Fibroblast of mammary gland (primary cell): ENCODE results near the gene NHSL2.

ENCODE experiments used
- DNase-seq: peaks from one replicate; pipeline ENCODE4 v3.0.0-alpha.2; 2010; ENCODE audit warnings: low read depth
- H3K4me3 ChIP-seq: 2 replicates; pipeline ENCODE4 v1.5.1; 2011; ENCODE audit warnings: low read depth, mild to moderate bottlenecking, low read length, moderate library complexity; ENCODE audit not compliant: control insufficient read depth
- CTCF ChIP-seq: conservative IDR thresholded peaks from 2 replicates; pipeline ENCODE4 v1.5.1; 2011; ENCODE audit warnings: low read depth, low read length, inconsistent platforms; ENCODE audit not compliant: control insufficient read depth, insufficient read depth

The NHSL2 gene

GRCh38 chrX:71976753-71977152, 66.1 kb downstream of the NHSL2 start:
- no peak for TF ChIP-seq CTCF
- DNase-seq, result peak; percentile 22
- no peak overlapping the region for H3K4me3 ChIP-seq

DNA sequence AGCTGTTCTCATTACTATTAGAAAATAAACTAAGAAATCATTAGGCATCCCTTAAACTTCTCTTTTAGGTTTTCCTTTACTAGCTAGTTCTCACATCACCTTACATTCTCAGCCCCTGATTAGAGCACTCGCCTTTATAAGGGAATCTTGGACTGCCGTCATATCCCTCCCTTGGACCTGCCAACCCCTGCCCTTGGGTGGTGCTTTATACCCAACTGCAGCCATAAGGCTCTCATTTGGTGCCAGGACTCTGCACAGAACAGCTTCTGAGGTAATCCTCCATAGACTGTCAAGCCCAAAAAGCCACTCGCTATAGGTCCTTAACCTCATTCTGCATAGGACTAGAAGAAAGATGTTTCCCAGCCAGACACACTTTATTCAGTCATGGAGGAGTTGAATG, 67.5 kb downstream of the NHSL2 start:
- DNase-seq, result no peak
- TF ChIP-seq CTCF, result no peak
- H3K4me3 ChIP-seq, result no peak overlapping the region

GRCh38 chrX:71989768-71990426, 79.3 kb downstream of the NHSL2 start:
- DNase-seq, result peak; percentile 91
- no peak for TF ChIP-seq CTCF
- H3K4me3 ChIP-seq, result no peak overlapping the region

DNA sequence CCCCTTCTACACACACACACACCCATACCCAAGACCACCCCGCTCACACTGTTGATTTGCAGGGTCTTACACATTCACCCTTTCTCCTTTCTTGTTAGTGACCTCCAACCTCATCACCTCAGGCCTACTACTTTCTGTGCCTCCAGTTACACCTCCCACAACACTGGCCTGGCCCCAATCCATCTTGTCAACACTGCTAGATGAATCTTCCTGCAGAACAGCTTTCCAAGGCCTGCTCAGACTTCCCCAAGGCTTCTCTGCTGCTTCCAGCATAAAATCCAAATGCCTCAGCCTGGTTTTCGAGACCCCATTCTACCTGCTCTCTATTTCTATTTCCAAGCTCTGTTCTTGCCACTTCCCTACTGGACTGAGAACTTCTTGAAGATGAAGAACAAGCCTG, 79.9 kb downstream of the NHSL2 start:
- no peak overlapping the region for H3K4me3 ChIP-seq
- peak; percentile 53 for DNase-seq
- TF ChIP-seq CTCF, result no peak

GRCh38 chrX:71991164-71991563, 80.5 kb downstream of the NHSL2 start:
- no peak for DNase-seq
- no peak for TF ChIP-seq CTCF
- H3K4me3 ChIP-seq, result no peak overlapping the region

DNA sequence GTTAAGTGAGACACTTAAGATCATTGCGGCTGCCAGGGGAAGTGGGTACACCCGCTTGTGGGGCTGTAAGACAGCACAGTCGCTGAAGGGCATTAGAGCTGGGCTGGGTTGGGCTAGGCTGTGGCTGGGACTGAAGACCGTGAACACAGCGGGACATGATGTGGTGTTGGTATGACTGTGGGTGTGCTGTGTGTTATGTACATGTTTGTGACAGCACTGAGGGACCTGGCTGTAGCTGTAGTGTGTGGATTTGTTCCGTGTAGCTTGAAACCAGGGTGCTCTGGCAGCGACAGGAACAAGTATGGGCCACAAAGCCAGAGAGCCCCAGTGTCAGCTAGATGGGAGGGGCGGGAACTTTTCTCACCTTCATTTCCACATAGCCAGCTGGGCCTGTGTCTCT, 82.1 kb downstream of the NHSL2 start:
- no peak overlapping the region for H3K4me3 ChIP-seq
- no peak for DNase-seq
- TF ChIP-seq CTCF, result no peak

DNA sequence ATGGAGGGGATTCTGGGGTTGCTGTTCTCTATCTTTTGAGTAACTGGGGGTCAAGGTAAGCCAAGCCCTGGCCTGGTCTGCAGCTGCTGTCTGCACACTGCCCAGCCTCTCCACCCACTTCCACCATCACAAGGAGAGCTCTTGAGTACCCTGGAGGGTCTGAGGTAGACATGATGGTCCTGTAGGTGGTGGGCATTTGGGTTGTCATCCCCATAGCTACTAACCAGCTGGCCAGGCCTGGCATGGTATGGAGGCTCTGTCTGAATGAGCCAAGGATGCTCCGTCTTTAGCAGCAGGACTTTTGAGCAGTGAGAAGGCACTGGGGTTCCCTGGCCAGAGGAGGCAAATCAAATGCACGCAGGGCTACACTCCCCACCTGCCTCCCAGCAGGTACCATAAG, 82.7 kb downstream of the NHSL2 start:
- DNase-seq, result no peak
- H3K4me3 ChIP-seq, result no peak overlapping the region
- TF ChIP-seq CTCF, result no peak
